Ishikawa (cell line): Measurements from ENCODE around the gene TIMM44.

ENCODE experiments used
- CEBPB ChIP-seq: IDR thresholded peaks from 2 replicates; pipeline ENCODE4 v1.6.1; 2012
- CREB1 ChIP-seq: IDR thresholded peaks from 2 replicates; pipeline ENCODE4 v1.6.1; 2012; ENCODE audit warnings: low read depth
- EGR1 ChIP-seq: IDR thresholded peaks from 2 replicates; pipeline ENCODE4 v1.6.1; 2012
- EP300 ChIP-seq: IDR thresholded peaks from 2 replicates; pipeline ENCODE4 v1.6.1; 2012; ENCODE audit warnings: borderline replicate concordance
- FOXM1 ChIP-seq: IDR thresholded peaks from 2 replicates; pipeline ENCODE4 v1.6.1; 2012; ENCODE audit warnings: low read depth, borderline replicate concordance
- NFIC ChIP-seq: IDR thresholded peaks from 2 replicates; pipeline ENCODE4 v1.6.1; 2012
- RAD21 ChIP-seq: IDR thresholded peaks from 2 replicates; pipeline ENCODE4 v1.6.1; 2012; ENCODE audit warnings: low read depth
- TAF1 ChIP-seq: IDR thresholded peaks from 2 replicates; pipeline ENCODE4 v1.6.1; 2012; ENCODE audit warnings: low read depth, mild to moderate bottlenecking
- TCF12 ChIP-seq: IDR thresholded peaks from 2 replicates; pipeline ENCODE4 v1.6.1; 2012; ENCODE audit warnings: low read depth
- TEAD4 ChIP-seq: IDR thresholded peaks from 2 replicates; pipeline ENCODE4 v1.6.1; 2012
- YY1 ChIP-seq: IDR thresholded peaks from 2 replicates; pipeline ENCODE4 v1.6.1; 2012; ENCODE audit warnings: low read depth
- ZBTB7A ChIP-seq: IDR thresholded peaks from 2 replicates; pipeline ENCODE4 v1.6.1; 2012; ENCODE audit warnings: low read depth
- TF ChIP-seq, protein P1 (sequence below): IDR thresholded peaks from 2 replicates; pipeline ENCODE4 v1.6.1; 2012
- TF ChIP-seq, protein P2 (sequence below): IDR thresholded peaks from 2 replicates; pipeline ENCODE4 v1.6.1; 2012
- TF ChIP-seq, protein P3 (sequence below): IDR thresholded peaks from 2 replicates; pipeline ENCODE4 v1.6.1; 2012; ENCODE audit warnings: low read depth, mild to moderate bottlenecking

The TIMM44 gene

DNA sequence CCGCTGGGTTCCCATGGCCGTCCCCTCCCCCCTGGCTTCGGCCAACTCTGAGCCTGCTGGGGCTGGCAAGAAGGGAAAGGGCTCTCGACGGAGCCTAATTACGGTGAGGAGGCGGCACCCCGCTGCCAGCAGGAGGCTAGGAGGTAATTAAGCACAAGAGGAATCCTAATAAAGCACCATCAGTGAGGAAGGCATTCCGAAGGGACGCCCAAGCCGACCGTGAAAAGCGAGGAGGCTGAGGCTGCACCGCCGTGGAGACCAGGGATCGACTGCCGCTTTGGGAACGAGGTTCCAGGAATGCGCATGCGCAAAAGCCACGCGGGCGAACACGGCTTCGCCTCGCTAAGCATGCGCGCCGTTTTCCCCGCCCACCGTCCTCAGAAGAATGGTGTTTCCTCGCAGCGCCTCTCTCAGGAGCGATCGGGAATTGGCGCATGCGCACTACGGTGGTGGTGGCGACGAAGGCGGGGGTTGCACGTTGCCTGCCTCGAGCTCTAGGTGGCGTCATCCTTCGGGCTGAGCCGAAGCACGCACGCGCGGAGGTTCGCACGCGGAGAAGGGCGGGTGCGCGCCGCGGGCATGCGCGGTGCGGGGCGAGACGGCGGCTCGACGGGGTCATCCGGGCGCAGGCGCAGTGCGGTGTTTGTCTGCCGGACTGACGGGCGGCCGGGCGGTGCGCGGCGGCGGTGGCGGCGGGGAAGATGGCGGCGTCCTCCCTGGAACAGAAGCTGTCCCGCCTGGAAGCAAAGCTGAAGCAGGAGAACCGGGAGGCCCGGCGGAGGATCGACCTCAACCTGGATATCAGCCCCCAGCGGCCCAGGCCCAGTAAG lies 40.0 kb downstream of the TIMM44 start, which contains the start of gene MAP2K7:
TSS of gene MAP2K7 (plus strand) at position 634 of the 830 bp plus-strand sequence. CDS start at position 702, 68 bp downstream.
- TF ChIP-seq CEBPB (no peak), EP300 (no peak), YY1 (peak; percentile 90), TAF1 (peak; percentile 82), TEAD4 (no peak), RAD21 (peak; percentile 46; the same call in 1 of the 2 replicates), EGR1 (no peak), ZBTB7A (no peak), FOXM1 (no peak), TCF12 (peak; percentile 36), NFIC (peak; percentile 35; the same call in 1 of the 2 replicates), CREB1 (no peak)
- TF ChIP-seq, protein P1, sequence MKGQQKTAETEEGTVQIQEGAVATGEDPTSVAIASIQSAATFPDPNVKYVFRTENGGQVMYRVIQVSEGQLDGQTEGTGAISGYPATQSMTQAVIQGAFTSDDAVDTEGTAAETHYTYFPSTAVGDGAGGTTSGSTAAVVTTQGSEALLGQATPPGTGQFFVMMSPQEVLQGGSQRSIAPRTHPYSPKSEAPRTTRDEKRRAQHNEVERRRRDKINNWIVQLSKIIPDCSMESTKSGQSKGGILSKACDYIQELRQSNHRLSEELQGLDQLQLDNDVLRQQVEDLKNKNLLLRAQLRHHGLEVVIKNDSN: peak; percentile 62; the same call in 1 of the 2 replicates
- TF ChIP-seq, protein P2, sequence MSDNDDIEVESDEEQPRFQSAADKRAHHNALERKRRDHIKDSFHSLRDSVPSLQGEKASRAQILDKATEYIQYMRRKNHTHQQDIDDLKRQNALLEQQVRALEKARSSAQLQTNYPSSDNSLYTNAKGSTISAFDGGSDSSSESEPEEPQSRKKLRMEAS: peak; percentile 96
- TF ChIP-seq, protein P3, sequence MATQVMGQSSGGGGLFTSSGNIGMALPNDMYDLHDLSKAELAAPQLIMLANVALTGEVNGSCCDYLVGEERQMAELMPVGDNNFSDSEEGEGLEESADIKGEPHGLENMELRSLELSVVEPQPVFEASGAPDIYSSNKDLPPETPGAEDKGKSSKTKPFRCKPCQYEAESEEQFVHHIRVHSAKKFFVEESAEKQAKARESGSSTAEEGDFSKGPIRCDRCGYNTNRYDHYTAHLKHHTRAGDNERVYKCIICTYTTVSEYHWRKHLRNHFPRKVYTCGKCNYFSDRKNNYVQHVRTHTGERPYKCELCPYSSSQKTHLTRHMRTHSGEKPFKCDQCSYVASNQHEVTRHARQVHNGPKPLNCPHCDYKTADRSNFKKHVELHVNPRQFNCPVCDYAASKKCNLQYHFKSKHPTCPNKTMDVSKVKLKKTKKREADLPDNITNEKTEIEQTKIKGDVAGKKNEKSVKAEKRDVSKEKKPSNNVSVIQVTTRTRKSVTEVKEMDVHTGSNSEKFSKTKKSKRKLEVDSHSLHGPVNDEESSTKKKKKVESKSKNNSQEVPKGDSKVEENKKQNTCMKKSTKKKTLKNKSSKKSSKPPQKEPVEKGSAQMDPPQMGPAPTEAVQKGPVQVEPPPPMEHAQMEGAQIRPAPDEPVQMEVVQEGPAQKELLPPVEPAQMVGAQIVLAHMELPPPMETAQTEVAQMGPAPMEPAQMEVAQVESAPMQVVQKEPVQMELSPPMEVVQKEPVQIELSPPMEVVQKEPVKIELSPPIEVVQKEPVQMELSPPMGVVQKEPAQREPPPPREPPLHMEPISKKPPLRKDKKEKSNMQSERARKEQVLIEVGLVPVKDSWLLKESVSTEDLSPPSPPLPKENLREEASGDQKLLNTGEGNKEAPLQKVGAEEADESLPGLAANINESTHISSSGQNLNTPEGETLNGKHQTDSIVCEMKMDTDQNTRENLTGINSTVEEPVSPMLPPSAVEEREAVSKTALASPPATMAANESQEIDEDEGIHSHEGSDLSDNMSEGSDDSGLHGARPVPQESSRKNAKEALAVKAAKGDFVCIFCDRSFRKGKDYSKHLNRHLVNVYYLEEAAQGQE: no peak

DNA sequence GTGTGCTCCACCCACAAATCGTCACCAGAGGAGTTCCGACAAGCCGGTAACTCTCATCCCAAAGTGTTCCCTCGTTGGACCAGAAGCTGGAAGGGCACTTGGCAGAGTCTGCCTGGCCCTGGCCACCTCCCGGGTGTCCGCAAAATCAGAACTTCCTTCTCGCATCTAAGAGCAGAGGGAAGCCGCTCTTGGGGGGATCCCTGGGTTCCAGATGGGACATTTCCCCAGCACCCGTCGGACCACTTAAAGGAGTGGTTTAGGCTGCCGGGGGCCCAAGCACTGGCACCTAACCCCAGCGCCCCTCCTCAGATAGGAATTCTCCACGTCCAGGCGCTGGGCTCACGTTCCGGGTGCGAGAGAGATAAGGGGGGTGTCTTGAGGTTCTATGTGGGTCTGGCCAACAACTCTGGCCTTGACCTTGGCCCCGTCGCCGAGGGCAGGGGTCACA lies 40.6 kb downstream of the TIMM44 start:
- TF ChIP-seq, protein P2: no peak
- no peak for TF ChIP-seq TCF12
- TF ChIP-seq CEBPB: no peak
- TF ChIP-seq ZBTB7A: no peak
- no peak for TF ChIP-seq RAD21
- TF ChIP-seq EP300: no peak
- TF ChIP-seq FOXM1: no peak
- TF ChIP-seq, protein P3: no peak
- TF ChIP-seq TEAD4: no peak
- no peak for TF ChIP-seq CREB1
- no peak for TF ChIP-seq TAF1

DNA sequence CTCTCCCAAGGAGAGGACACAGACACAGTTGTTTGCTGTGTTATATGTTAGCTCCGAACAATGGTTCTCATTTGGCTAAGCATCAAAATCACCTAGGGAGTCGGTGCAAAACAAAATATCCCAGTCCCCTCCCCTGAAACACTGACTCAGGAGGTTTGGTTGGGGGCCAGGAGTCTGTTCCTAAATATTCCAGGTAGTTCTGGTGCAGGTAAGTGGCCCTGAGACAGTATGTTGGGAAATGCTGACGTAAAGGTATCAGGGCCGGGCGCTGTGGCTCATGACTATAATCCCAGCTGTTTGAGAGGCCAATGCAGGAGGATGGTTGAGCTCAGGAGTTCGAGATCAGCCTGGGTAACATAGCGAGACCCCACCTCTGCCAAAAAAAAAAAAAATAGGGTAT lies 42.1 kb downstream of the TIMM44 start:
- no peak for TF ChIP-seq ZBTB7A

DNA sequence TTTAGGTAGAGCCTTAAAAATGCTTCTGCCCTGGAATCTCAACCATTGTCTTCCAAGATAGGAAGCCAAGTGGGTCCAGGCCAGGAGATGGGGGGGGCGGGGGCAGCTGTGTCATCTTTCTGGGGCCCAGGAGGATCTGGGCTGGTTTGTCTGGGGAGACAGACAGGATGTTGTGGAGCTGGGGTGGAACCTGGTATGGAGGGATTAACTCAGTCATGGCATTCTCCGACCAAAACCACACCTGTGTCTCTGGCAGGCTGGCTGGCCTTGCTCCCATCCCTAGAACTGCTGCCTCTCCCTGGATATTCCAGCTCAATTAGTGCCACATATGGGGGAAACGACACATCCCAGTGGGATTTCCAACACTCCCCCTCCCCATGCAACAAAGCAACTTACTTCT lies 42.5 kb downstream of the TIMM44 start:
- TF ChIP-seq EGR1 (no peak), EP300 (no peak), YY1 (no peak)

DNA sequence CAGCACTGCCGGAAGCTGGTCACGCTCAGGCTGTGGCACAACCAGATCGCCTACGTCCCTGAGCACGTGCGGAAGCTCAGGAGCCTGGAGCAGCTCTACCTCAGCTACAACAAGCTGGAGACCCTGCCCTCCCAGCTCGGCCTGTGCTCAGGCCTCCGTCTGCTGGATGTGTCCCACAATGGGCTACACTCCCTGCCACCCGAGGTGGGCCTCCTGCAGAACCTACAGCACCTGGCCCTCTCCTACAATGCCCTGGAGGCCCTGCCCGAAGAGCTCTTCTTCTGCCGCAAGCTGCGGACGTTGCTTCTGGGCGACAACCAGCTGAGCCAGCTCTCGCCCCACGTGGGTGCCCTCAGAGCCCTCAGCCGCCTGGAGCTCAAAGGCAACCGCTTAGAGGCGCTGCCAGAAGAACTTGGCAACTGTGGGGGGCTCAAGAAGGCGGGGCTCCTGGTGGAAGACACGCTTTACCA lies 43.0 kb downstream of the TIMM44 start:
- TF ChIP-seq TAF1 (no peak), CREB1 (no peak), FOXM1 (no peak), CEBPB (no peak)

DNA sequence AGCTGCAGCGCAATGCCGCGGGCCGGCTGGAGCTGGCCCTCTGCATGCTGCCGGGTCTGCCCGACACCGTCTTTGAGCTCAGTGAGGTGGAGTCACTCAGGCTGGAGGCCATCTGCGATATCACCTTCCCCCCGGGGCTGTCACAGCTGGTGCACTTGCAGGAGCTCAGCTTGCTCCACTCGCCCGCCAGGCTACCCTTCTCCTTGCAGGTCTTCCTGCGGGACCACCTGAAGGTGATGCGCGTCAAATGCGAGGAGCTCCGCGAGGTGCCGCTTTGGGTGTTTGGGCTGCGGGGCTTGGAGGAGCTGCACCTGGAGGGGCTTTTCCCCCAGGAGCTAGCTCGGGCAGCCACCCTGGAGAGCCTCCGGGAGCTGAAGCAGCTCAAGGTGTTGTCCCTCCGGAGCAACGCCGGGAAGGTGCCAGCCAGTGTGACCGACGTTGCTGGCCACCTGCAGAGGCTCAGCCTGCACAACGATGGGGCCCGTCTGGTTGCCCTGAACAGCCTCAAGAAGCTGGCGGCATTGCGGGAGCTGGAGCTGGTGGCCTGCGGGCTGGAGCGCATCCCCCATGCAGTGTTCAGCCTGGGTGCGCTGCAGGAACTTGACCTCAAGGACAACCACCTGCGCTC lies 43.6 kb downstream of the TIMM44 start:
- no peak for TF ChIP-seq EP300
- no peak for TF ChIP-seq ZBTB7A
- TF ChIP-seq, protein P2: no peak
- no peak for TF ChIP-seq NFIC
- no peak for TF ChIP-seq YY1
- TF ChIP-seq CREB1: no peak
- no peak for TF ChIP-seq CEBPB
- TF ChIP-seq TEAD4: no peak
- TF ChIP-seq TAF1: no peak
- no peak for TF ChIP-seq EGR1
- TF ChIP-seq, protein P3: no peak
- TF ChIP-seq TCF12: no peak
- no peak for TF ChIP-seq RAD21
- no peak for TF ChIP-seq FOXM1
- TF ChIP-seq, protein P1: no peak
